ENCODE data around the gene CFAP157. TPM values are rescaled to one million over a fixed set of nuclear protein-coding genes. Genes with fewer than 3 reads are reported as not detected.
A peak's percentile ranks its signal among the peaks of the same experiment; 100 is the strongest.
"Not testable (repeated sequence)": the region's sequence is repeated elsewhere in the genome, so short reads cannot be mapped to it uniquely, and the experiment has no call there.

Gene CFAP157
- total and polyA plus RNA-seq, 5 experiments from 2014 or later = 0.18 to 0.99 (median 0.32) TPM

DNA sequence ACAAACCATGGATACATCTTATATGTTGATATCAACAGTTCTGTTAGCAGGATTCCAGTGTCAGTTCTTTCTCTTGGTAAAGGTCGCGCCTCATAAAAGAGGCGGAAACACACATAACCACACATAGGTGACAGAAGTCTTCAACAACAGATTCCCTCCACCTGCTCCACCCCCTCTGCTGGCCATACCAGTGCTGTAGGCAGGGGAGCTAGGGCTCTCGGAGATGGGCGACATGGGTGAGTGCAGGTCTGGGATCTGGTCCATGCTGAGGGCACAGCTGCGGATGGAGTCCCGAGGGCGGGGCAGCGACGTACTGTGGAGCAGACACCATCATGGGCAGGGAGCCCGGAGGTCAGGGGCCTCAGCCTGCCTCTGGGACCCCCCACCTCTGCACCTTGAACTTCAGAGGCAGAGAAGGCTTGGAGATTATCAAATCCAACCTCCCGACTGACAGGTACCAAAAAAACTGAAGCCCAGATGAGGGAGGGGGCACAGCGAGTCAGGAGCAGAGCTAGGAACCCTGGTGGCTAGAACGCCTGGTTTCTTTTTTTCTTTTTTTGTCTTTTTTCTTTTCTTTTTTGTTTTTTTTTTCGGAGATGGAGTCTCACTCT is 40.3 kb downstream of the CFAP157 start:
- peak; percentile 94 to 95 for ATAC-seq
- peaks cover 0 to 76% (median 7%) of the 10 kb centered on the region in 3 donors for H3K36me3 Mint-ChIP-seq

DNA sequence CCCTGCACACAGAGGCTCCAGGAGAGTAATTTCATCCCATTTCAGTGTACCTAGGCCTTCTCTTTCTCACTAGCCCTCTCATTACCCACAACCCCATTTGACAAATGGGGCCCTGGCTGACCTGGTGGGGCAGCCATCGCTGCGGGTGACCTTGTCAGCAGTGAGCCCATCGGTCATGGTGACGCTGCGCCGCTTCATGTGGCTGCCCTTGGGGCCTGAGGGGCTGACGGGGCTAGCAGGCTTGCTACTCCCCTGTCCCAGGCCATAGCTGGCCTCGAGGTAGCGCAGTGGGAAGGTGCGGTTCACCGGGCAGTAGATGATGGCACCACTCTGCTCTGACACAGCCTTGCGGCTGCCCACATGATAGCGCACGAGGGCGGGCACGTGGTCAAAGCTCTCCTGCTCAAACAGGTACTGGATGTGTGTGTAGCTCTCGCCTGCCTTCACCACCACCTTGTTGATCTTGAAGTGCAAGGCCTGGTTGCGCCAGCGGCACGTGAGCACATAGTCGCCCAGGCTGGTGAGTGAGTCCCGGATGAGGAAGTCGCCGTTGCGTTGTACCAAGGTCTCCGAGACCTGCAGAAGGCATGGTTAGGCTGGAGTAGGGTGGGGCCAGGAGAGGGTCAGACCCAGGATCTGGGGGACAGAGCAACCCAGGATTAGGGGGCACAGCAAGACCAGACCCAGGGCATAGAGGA is 42.5 kb downstream of the CFAP157 start:
- H3K27me3 Mint-ChIP-seq = no peaks in the 10 kb centered on the region
- peaks cover 18 to 56% (median 33%) of the 10 kb centered on the region in 4 donors for H3K4me1 Mint-ChIP-seq
- POLR2A ChIA-PET = interaction anchor here (2.7 to 6.5 kb wide), 2 partner anchors 19 to 31 kb away, joined by 11 to 66 read pairs; partner anchors contain the start of gene SH2D3C
- H3K9me3 Mint-ChIP-seq = no peaks in the 10 kb centered on the region
- DNase-seq = no peak
- no peak overlapping the region for H3K4me3 Mint-ChIP-seq
- H3K27ac Mint-ChIP-seq = peak overlapping the region in 6 of 10 donors; percentile 29 to 96 (median 62)
- ATAC-seq = no peak
- H3K36me3 Mint-ChIP-seq = peaks cover 0 to 70% (median 7%) of the 10 kb centered on the region in 3 donors

More for the DNA sequence above, 40.3 kb downstream of the CFAP157 start:
- peaks cover 15 to 44% (median 27%) of the 10 kb centered on the region in 4 donors for H3K4me1 Mint-ChIP-seq
- H3K4me3 Mint-ChIP-seq = peak overlapping the region; percentile 72 to 89 (median 86)
- H3K9me3 Mint-ChIP-seq = no peaks in the 10 kb centered on the region
- POLR2A ChIA-PET = interaction anchor here (0.5 to 6.5 kb wide), 10 partner anchors 12 to 192 kb away, joined by 3 to 66 read pairs (median 8); partner anchors contain the start of genes CDK9, PTRH1, SH2D3C and TOR2A
- peak overlapping the region; percentile 71 to 97 (median 96) for H3K27ac Mint-ChIP-seq
- peak; percentile 27 to 85 (median 64) for DNase-seq
- no peaks in the 10 kb centered on the region for H3K27me3 Mint-ChIP-seq

DNA sequence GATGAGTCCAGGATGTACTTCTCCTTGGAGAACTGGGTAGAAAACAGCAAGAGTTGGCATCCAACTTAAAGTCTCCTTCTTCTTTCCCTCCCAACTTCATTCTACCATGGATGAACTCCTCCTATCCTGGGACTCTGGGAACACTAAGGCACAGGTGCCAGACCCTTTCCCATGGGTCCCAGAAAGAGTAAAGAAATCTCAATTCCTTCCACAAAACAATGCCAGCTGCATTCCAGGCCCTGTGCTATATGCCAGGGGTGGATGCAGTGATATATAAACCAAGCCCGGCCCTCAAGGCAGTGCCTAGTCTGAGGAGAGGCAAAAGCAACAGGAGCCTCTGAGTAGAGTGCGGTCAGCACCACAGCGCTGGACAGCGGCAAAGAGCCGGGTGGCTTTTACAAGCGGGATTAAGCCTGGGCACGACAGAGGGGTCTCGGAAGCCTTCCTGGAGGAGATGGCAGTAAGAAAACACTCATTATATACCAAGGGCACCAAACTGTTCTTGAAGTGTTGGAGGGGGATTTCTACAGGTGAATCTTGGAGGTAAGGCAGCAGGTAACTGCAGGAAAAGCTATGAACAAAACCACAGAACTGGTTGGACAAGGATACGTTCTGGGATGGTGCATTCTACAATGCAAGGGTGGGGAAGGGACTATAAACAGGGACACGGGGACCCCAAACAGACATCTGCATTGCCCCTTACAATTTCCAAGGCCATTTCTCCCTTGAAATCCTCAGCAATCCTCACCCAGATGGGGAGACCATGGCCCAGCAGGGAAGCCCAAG is 44.7 kb downstream of the CFAP157 start:
- no peaks in the 10 kb centered on the region for H3K27me3 Mint-ChIP-seq

DNA sequence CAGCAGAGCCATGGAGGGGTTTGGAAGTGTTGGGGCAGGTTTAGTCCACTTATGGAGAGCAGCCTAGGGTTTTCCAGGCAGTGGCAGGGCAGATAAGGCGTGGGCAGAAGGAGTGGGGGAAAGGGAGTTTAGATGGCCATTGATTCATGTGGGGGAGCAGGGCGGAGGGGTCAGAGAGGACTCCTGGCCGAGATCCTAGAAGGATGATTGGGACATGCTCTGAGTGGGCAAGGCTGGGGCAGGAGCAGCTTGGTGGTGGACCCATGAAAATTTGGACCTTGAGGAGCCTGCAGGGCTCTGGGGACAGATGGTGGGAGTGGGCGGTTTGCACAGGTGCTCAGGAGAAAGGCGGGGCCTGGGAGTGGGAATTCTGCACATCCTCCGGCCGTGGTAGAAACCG is 46.4 kb downstream of the CFAP157 start:
- Mint-ChIP-seq H3K4me1 (peaks cover 14 to 36% (median 19%) of the 10 kb centered on the region in 4 donors), H3K27ac (peak overlapping the region in 5 of 10 donors; percentile 39 to 76 (median 62)), H3K27me3 (no peaks in the 10 kb centered on the region), H3K4me3 (no peak overlapping the region), H3K9me3 (no peaks in the 10 kb centered on the region), H3K36me3 (peaks cover 0 to 39% (median 5%) of the 10 kb centered on the region in 3 donors)
- ATAC-seq (no peak), DNase-seq (no peak)
- POLR2A ChIA-PET = interaction anchor here (0.5 to 1.8 kb wide), 2 partner anchors 18 to 31 kb away, joined by 4 to 6 read pairs; no protein-coding TSS in a partner anchor

More for the DNA sequence above, 44.7 kb downstream of the CFAP157 start:
- H3K9me3 Mint-ChIP-seq = no peaks in the 10 kb centered on the region
- no peak for DNase-seq
- peaks cover 0 to 52% (median 7%) of the 10 kb centered on the region in 3 donors for H3K36me3 Mint-ChIP-seq
- ATAC-seq = no peak
- H3K4me3 Mint-ChIP-seq = no peak overlapping the region
- H3K27ac Mint-ChIP-seq = peak overlapping the region; percentile 20 to 87 (median 61)
- peaks cover 18 to 48% (median 33%) of the 10 kb centered on the region in 4 donors for H3K4me1 Mint-ChIP-seq
- POLR2A ChIA-PET = interaction anchor here (0.5 to 1.2 kb wide), 2 partner anchors 14 to 25 kb away, joined by 3 to 4 read pairs; no protein-coding TSS in a partner anchor

DNA sequence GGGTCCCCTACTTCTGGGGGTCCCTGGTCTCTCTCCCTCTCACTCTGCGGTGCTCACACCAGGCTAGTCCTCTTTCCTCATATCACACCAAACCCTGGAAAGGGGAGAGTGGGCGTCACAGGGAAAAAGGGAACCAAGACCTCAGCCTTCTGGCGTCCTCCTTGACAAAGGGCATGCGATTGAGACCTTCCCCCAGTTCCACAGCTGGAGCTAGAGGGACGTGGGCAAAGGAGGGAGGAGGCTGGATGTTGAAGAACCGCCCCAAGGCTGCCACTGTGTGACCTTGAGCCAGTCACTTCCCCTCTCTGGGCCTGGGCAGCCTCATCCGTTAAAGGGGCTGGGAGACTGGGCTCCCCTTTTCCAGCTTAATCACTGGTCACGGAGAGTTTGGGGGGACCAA is 46.8 kb downstream of the CFAP157 start:
- POLR2A ChIA-PET = interaction anchor here (0.5 to 1.8 kb wide), 2 partner anchors 17 to 31 kb away, joined by 4 to 6 read pairs; no protein-coding TSS in a partner anchor
- H3K4me3 Mint-ChIP-seq = no peak overlapping the region
- H3K4me1 Mint-ChIP-seq = peaks cover 13 to 34% (median 20%) of the 10 kb centered on the region in 4 donors
- ATAC-seq (no peak), DNase-seq (no peak)
- H3K36me3 Mint-ChIP-seq = peaks cover 0 to 37% (median 5%) of the 10 kb centered on the region in 3 donors
- peak overlapping the region in 3 of 10 donors; percentile 36 to 43 (median 40) for H3K27ac Mint-ChIP-seq
- H3K9me3 Mint-ChIP-seq = no peaks in the 10 kb centered on the region
- no peaks in the 10 kb centered on the region for H3K27me3 Mint-ChIP-seq

DNA sequence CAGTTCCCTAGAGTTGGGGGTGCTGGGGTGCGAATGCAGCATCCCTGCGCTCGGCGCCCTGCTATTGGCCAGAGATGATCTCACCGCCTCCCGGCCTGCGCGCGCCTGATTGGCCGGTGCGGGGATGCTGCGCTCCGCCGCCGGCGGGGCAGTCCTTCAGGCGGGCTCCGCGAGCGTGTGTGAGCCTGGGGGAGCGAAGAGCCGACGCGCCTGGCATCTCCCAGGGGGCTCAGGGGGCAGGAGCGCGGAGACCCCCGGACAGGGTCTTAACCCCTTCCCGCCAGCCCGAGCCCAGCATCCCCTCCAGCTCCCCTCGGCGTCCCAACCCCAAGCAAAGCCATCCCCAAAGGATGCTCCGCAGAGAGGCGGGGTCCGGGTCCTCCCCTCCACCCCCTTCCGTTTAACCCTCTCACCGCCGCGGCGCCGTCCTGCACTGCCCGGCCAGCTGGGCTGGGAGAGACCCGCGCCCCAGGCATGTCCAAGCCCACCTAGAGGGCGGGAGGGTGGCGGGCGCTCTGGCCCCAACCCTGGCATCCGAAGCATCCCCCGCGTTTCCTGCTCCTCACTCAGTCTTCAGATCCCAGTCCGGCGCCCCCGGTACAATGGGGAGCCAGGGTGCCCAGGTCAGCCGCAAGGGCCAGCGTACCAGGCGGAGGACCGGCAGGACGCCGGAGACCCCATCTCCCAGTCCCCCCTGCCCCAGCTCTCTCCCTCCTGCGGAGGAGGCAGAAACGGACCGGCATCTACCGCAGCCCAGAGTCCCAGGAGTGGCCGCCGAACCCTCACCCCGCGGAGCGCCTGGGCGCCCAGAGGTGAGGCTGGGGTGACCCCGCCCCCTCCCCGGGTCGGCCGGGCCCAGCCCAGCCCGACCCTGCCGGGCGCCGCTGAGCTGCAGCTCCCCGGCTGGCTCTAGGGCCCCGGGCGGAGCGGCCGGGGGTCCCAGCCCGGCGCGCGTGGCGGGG is 47.6 kb downstream of the CFAP157 start:
- Mint-ChIP-seq H3K4me3 (no peak overlapping the region), H3K36me3 (peaks cover 0 to 37% (median 5%) of the 10 kb centered on the region in 3 donors), H3K4me1 (peaks cover 16 to 33% (median 22%) of the 10 kb centered on the region in 4 donors), H3K9me3 (no peaks in the 10 kb centered on the region), H3K27me3 (no peaks in the 10 kb centered on the region), H3K27ac (peak overlapping the region in 1 of 10 donors; percentile 43)
- POLR2A ChIA-PET = interaction anchor here (0.7 to 1.8 kb wide), 2 partner anchors 17 to 31 kb away, joined by 3 to 6 read pairs; partner anchors contain the start of gene CDK9
- DNase-seq = no peak
- ATAC-seq = no peak

DNA sequence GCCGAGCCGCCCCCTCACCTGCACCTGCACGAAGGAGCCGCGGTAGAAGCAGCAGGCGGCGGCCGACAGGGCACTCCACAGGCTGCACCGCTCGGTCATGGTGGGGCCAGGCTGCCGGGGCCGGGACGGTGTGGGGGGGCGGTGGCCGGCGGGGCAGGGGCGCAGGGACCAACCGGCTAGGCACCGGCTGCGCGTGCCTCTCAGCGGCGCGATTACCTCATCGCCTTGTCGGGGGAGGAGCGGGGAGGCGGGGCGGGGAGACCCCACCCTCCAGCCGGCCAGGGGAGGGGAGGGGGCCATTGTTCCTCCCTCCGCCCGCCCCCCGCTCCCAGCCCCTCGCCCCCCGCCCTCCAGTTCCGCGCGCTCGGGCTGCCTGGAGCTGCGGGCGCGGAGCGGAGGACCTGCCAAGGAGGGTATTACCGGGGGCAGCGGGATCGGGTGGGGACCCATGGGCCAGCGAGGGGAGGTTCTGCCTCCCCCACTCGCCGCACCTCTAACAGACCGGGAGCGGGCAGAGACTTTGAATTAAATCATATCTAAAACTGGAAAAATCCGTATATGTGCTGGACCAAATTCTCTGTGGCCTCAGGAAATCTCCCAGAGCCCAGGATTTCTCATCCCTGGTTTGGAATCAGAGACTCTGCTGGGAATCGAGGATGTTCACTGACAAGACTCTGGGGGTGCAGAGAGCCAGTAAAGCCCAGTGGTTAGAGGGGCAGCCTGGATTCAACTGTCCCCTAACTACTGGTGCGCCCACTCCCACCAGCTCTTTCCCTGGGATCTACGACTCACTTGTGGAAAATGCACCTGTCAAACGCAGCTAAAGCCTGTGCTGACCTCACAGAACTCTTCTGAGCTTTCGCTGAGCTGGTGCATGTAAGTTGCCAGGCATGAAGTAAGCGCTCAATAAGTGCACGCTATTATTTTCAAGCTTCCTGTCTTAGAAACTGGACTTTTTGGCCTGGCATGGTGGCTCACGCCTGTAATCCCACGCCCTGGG is 48.6 kb downstream of the CFAP157 start:
- ATAC-seq = no peak
- Mint-ChIP-seq H3K36me3 (peaks cover 0 to 34% (median 3%) of the 10 kb centered on the region in 3 donors), H3K4me1 (peaks cover 15 to 31% (median 20%) of the 10 kb centered on the region in 4 donors), H3K27ac (peak overlapping the region in 1 of 10 donors; percentile 43), H3K4me3 (no peak overlapping the region), H3K9me3 (no peaks in the 10 kb centered on the region), H3K27me3 (no peaks in the 10 kb centered on the region)
- POLR2A ChIA-PET = interaction anchor here (0.6 to 0.8 kb wide), 2 partner anchors 15 to 16 kb away, joined by 3 read pairs; no protein-coding TSS in a partner anchor
- no peak for DNase-seq

DNA sequence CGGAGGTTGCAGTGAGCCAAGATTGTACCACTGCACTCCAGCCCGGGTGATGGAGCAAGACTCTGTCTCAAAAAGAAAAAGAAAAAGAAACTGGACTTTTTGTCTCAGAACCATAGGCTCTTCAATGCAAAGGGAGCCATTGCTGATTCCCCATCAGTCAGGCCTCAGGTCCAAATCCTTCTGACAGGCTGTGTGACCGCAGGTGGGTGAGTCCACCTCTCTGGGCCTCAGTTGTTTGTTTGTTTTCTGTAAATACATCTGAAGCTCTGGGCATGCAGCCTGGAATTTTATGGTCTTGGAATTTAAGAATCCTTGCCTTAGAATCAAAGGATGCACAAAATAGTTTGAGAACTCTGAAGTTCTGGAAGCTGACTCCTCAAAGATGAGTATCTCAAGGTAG is 49.4 kb downstream of the CFAP157 start:
- Mint-ChIP-seq H3K9me3 (no peaks in the 10 kb centered on the region), H3K36me3 (peaks cover 0 to 31% (median 0%) of the 10 kb centered on the region in 3 donors), H3K27me3 (no peaks in the 10 kb centered on the region), H3K27ac (no peak overlapping the region), H3K4me3 (no peak overlapping the region), H3K4me1 (peaks cover 15 to 30% (median 16%) of the 10 kb centered on the region in 4 donors)
- no peak for DNase-seq
- ATAC-seq = no peak
- POLR2A ChIA-PET = interaction anchor here (0.7 to 1.7 kb wide), 3 partner anchors 10 to 21 kb away, joined by 3 to 5 read pairs (median 4); no protein-coding TSS in a partner anchor

DNA sequence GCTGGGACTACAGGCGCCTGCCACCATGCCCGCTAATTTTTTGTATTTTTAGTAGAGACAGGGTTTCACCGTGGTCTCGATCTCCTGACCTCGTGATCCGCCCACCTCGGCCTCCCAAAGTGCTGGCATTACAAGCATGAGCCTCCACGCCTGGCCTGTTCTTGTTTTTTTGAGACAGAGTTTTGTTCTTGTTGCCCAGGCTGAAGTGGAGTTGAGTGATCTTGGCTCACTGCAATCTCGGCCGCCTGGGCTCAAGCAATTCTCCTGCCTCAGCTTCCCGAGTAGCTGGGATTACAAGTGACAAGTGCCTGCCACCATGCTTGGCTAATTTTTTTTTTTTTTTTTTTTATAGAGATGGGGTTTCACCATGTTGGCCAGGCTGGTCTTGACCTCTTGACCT is 50.0 kb downstream of the CFAP157 start:
- H3K4me3 Mint-ChIP-seq, H3K9me3 Mint-ChIP-seq, H3K27me3 Mint-ChIP-seq, DNase-seq, ATAC-seq: not testable (repeated sequence)
- Mint-ChIP-seq H3K27ac (peak overlapping the region in 1 of 10 donors; percentile 51), H3K36me3 (peaks cover 0 to 29% (median 0%) of the 10 kb centered on the region in 3 donors), H3K4me1 (peaks cover 10 to 26% (median 13%) of the 10 kb centered on the region in 4 donors)
- POLR2A ChIA-PET = interaction anchor here (1.1 to 1.7 kb wide), 2 partner anchors 9 to 13 kb away, joined by 3 to 5 read pairs; no protein-coding TSS in a partner anchor

DNA sequence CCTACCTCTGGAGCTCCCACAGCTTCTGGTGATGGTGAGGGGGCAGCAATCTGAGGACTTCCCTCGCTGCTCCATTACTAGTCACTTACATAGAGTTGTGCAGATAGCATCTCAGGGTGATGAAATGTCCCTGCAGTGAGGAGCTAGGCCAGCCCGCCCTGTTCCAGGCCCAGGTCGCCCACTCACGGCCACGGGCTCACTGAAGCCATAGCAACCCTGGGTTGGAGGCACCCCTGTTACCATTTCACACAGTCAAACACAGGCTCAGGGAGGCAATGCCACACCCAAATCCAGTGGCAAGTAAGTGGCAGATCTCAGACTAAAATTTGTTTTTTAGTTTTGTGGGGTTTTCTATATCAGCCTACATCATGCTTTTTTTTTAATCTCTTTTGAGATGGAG is 52.1 kb downstream of the CFAP157 start:
- POLR2A ChIA-PET = interaction anchor here (0.8 to 1.4 kb wide), 2 partner anchors 14 to 24 kb away, joined by 3 to 5 read pairs; no protein-coding TSS in a partner anchor
- ATAC-seq (no peak), DNase-seq (no peak)
- no peaks in the 10 kb centered on the region for H3K9me3 Mint-ChIP-seq
- peaks cover 14 to 32% (median 24%) of the 10 kb centered on the region in 4 donors for H3K4me1 Mint-ChIP-seq
- H3K4me3 Mint-ChIP-seq = no peak overlapping the region
- H3K36me3 Mint-ChIP-seq = peaks cover 0 to 36% (median 3%) of the 10 kb centered on the region in 3 donors
- no peaks in the 10 kb centered on the region for H3K27me3 Mint-ChIP-seq
- H3K27ac Mint-ChIP-seq = peak overlapping the region in 9 of 10 donors; percentile 27 to 74 (median 60)

All from naive thymus-derived CD8-positive, alpha-beta T cell (primary cell).